GM20000 (cell line): ENCODE results near the gene KCNE5.
A peak's percentile ranks its signal among the peaks of the same experiment; 100 is the strongest.

Experiments
- DNase-seq: peaks from one replicate; pipeline ENCODE4 v3.0.0; 2012; ENCODE audit warnings: low spot score
- CTCF ChIP-seq: IDR thresholded peaks from 2 replicates; pipeline ENCODE4 v1.5.1; 2012; ENCODE audit warnings: mild to moderate bottlenecking, control low read depth; ENCODE audit errors: extremely low read depth, missing control alignments

KCNE5 gene

DNA sequence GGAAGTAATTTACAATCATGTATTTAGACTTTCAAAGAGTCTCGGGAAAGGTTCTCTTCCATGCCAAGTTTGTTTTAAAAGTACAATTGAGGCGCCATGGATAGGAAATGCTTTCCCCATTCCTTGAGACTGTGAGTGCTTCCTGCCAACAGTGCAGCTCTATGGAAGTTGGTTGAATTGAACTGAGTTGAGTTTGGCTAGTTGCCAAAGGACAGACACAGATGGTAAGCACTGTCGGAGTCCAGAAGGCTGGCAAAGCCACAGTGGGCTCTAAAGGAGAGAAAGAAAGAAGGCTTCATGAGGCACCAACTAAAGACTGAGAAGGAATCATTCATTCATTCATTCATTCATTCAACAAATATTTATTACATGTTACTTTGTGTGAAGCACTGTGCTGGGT is 4.3 kb upstream of the KCNE5 start:
- DNase-seq = no peak
- TF ChIP-seq CTCF = no peak

DNA sequence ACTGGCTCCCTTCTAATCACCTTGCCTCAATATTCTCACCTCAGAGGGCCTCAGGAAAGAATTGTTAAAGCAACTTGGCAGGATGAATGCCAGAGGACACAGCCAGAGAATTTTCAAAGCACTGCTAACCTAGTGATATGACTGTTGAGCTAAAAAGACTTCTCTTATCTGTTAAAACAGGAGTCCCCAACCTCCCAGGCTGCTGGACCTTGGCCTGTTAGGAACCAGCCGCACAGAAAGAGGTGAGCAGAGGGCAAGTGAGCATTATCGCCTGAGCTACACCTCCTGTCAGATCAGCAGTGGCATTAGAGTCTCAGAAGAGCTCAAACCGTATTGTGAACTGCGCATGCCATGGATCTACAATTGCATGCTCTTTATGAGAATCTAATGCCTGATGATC is 1.7 kb upstream of the KCNE5 start:
- no peak for TF ChIP-seq CTCF
- no peak for DNase-seq

GRCh38 chrX:109623997-109624396 is 975 bp downstream of the KCNE5 start:
- TF ChIP-seq CTCF = no peak
- no peak for DNase-seq

DNA sequence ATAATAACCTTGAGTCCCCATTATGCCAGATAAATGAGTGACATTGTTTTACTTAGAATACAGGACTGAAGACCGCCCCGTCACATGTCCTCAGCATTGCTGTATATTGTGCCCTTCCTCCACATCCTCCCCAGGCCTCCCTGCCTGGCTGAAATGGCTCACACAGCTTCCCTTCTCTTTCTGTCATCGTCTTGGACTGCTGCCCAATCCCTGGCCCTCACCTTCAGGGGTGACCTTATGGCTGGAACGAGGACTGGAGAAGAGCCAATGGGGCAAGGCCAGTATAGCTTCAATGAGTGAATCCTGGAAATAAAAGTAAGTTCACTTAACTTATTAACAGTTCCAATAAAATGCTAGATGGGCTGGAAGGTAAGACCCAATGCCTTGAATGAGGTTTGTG is 2.7 kb downstream of the KCNE5 start:
- TF ChIP-seq CTCF = no peak
- no peak for DNase-seq

DNA sequence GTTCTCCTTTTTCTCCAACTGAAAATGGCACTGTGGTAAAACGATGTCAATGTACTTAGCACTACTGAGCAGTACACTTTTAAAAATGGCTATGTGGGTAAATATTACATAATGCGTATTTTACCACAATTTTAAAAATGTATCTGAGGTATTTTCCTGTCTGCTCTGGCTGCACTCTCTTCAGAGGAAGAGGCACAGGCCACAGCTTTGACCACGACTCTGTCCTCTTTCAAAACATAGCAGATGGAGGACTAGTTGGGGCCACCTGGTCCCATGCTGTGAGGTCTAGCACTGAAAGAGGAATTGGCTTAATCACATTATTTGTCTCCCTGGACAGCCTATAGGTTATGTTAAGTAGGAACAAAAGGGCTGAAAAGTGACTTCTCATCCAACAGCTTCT is 5.2 kb downstream of the KCNE5 start:
- no peak for TF ChIP-seq CTCF
- DNase-seq = peak; percentile 14

DNA sequence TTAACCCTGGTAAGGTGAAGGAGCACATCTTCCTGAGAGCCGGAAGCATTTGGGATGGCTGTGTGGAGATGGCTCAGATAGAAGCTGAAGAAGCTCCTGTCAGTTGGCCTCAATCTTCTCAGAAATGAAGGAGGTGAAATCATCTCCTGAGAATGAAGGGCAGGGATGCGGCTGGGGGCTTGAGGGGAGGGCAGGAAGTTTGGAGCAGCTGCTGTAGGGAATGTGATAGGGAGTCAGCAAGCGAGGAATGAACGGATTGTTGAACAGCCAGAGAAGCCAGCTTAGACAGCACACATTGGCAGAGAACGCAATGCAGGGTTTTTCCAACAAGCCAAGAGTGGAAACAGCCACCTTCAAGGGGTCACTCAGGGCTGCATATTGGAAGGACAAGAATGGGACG is 10.0 kb downstream of the KCNE5 start:
- no peak for DNase-seq
- no peak for TF ChIP-seq CTCF

- DNase-seq = no peak
- TF ChIP-seq CTCF = no peak
Measured at GRCh38 chrX:109601486-109601885, 23.5 kb downstream of the KCNE5 start.
